Fibroblast of skin of scalp (primary cell): ENCODE measurements around the gene SERPINB4. TPM values are rescaled to one million over a fixed set of nuclear protein-coding genes. Genes with fewer than 3 reads are reported as not detected.
"Not testable (repeated sequence)": the region's sequence is repeated elsewhere in the genome, so short reads cannot be mapped to it uniquely, and the experiment has no call there.

Experiments used
- DNase-seq: peaks from one replicate; pipeline ENCODE4 v3.0.0-alpha.2; 2013
- polyA plus RNA-seq, 2 experiments: library from polyadenylated mRNA; unstranded; fragments of 120-200 nt; gene quantifications; one replicate each; pipeline ENCODE4 v1.2.1, GENCODE V29; 2013; ENCODE audit not compliant: insufficient read length in 2 of 2

Gene SERPINB4
- polyA plus RNA-seq (2013, experiment 1 of 2; ENCODE audit: insufficient read length), result not detected
- polyA plus RNA-seq (2013, experiment 2 of 2; ENCODE audit: insufficient read length), result not detected

GRCh38 chr18:63644142-63644541 is at the start of gene SERPINB4:
Gene SERPINB4, minus strand, starts transcription at chr18:63644256. Its CDS starts 679 bp downstream, at chr18:63643577.
- not testable (repeated sequence) for DNase-seq

- DNase-seq, result no peak
Measured at GRCh38 chr18:63689064-63689463, 45.0 kb upstream of the SERPINB4 start.

GRCh38 chr18:63686871-63687270 is 42.8 kb upstream of the SERPINB4 start:
- peak; percentile 16 for DNase-seq

- DNase-seq, result no peak
Measured at GRCh38 chr18:63684718-63685117, 40.7 kb upstream of the SERPINB4 start.

GRCh38 chr18:63683890-63684289 is 39.8 kb upstream of the SERPINB4 start:
- no peak for DNase-seq

- DNase-seq, result peak; percentile 95
Measured at GRCh38 chr18:63683152-63683551, 39.1 kb upstream of the SERPINB4 start.

- DNase-seq, result no peak
Measured at GRCh38 chr18:63681449-63682340, 37.6 kb upstream of the SERPINB4 start.

- DNase-seq, result no peak
Measured at GRCh38 chr18:63679820-63680606, 36.0 kb upstream of the SERPINB4 start.

GRCh38 chr18:63677500-63678225 is 33.6 kb upstream of the SERPINB4 start:
- peak; percentile 33 for DNase-seq

GRCh38 chr18:63676526-63677323 is 32.7 kb upstream of the SERPINB4 start:
- no peak for DNase-seq

- DNase-seq, result peak; percentile 36
Measured at GRCh38 chr18:63664571-63664970, 20.5 kb upstream of the SERPINB4 start.

- not testable (repeated sequence) for DNase-seq
Measured at GRCh38 chr18:63661750-63662149, 17.7 kb upstream of the SERPINB4 start, which contains the start of gene SERPINB3. Gene SERPINB3, minus strand, starts transcription at chr18:63661893. Its CDS starts 677 bp downstream, at chr18:63661216.

GRCh38 chr18:63658920-63659319 is 14.9 kb upstream of the SERPINB4 start:
- not testable (repeated sequence) for DNase-seq

GRCh38 chr18:63650271-63650670 is 6.2 kb upstream of the SERPINB4 start:
- DNase-seq, result peak; percentile 62

GRCh38 chr18:63648241-63648640 is 4.2 kb upstream of the SERPINB4 start:
- peak; percentile 46 for DNase-seq

GRCh38 chr18:63646936-63647335 is 2.9 kb upstream of the SERPINB4 start:
- DNase-seq, result peak; percentile 65

GRCh38 chr18:63644694-63645093 is 638 bp upstream of the SERPINB4 start:
- not testable (repeated sequence) for DNase-seq

GRCh38 chr18:63642668-63643356 is 1.2 kb downstream of the SERPINB4 start:
- DNase-seq, result not testable (repeated sequence)

- not testable (repeated sequence) for DNase-seq
Measured at GRCh38 chr18:63641157-63641680, 2.8 kb downstream of the SERPINB4 start.

GRCh38 chr18:63637703-63638102 is 6.4 kb downstream of the SERPINB4 start:
- DNase-seq, result no peak

- DNase-seq, result no peak
Measured at GRCh38 chr18:63627819-63628218, 16.2 kb downstream of the SERPINB4 start.
